ENCODE measurements around the gene SYNE1.
A peak's percentile ranks its signal among the peaks of the same experiment; 100 is the strongest.

Gene SYNE1

GRCh38 chr6:152313542-152314482, 323.4 kb downstream of the SYNE1 start:
- peak; percentile 29 for DNase-seq (ENCODE audit: low spot score)

GRCh38 chr6:152312434-152312833, 324.7 kb downstream of the SYNE1 start:
- DNase-seq (ENCODE audit: low spot score): no peak

GRCh38 chr6:152310371-152310954, 326.7 kb downstream of the SYNE1 start:
- no peak for DNase-seq (ENCODE audit: low spot score)

GRCh38 chr6:152309648-152310047, 327.5 kb downstream of the SYNE1 start:
- no peak for DNase-seq (ENCODE audit: low spot score)

- no peak for DNase-seq (ENCODE audit: low spot score)
These were observed 328.2 kb downstream of the SYNE1 start for GRCh38 chr6:152309006-152309405.

GRCh38 chr6:152308306-152308705, 328.9 kb downstream of the SYNE1 start:
- DNase-seq (ENCODE audit: low spot score): no peak

GRCh38 chr6:152305672-152306071, 331.5 kb downstream of the SYNE1 start:
- DNase-seq (ENCODE audit: low spot score): no peak

GRCh38 chr6:152301765-152302568, 335.2 kb downstream of the SYNE1 start:
- peak; percentile 84 for DNase-seq (ENCODE audit: low spot score)

GRCh38 chr6:152301021-152301764, 336.0 kb downstream of the SYNE1 start:
- DNase-seq (ENCODE audit: low spot score): no peak

- no peak for DNase-seq (ENCODE audit: low spot score)
These were observed 336.6 kb downstream of the SYNE1 start for GRCh38 chr6:152300517-152300916.

GRCh38 chr6:152298848-152299735, 338.1 kb downstream of the SYNE1 start:
- DNase-seq (ENCODE audit: low spot score): no peak

GRCh38 chr6:152298055-152298647, 339.0 kb downstream of the SYNE1 start:
- no peak for DNase-seq (ENCODE audit: low spot score)

GRCh38 chr6:152296648-152297376, 340.4 kb downstream of the SYNE1 start:
- DNase-seq (ENCODE audit: low spot score): peak; percentile 12

GRCh38 chr6:152295920-152296319, 341.2 kb downstream of the SYNE1 start:
- DNase-seq (ENCODE audit: low spot score): no peak

GRCh38 chr6:152295346-152295745, 341.8 kb downstream of the SYNE1 start:
- peak; percentile 76 for DNase-seq (ENCODE audit: low spot score)

GRCh38 chr6:152293404-152293803, 343.8 kb downstream of the SYNE1 start:
- no peak for DNase-seq (ENCODE audit: low spot score)

GRCh38 chr6:152292555-152292954, 344.6 kb downstream of the SYNE1 start:
- no peak for DNase-seq (ENCODE audit: low spot score)

GRCh38 chr6:152290693-152291092, 346.5 kb downstream of the SYNE1 start:
- no peak for DNase-seq (ENCODE audit: low spot score)

GRCh38 chr6:152277826-152278329, 359.3 kb downstream of the SYNE1 start:
- DNase-seq (ENCODE audit: low spot score): no peak
